K562 (cell line): ENCODE measurements around the gene FAM120B. TPM values are rescaled to one million over a fixed set of nuclear protein-coding genes. Genes with fewer than 3 reads are reported as not detected.
A peak's percentile ranks its signal among the peaks of the same experiment; 100 is the strongest.

ENCODE experiments used
- ATAC-seq: fragments of 200-7000 bp; cut with Tn5 transposase; 3 replicates; pipeline ENCODE4 v1.9.1; 2020; ENCODE audit warnings: moderate library complexity
- BruUV-seq: library from RNA; stranded (reverse); fragments of 400-500 nt; replicated peaks from 2 replicates; lab custom pipeline; 2021; lab: Mats Ljungman, UMichigan
- CTCF ChIA-PET: fragments of 300-600 bp; formaldehyde crosslinking; extraction: SDS; loops from one replicate; lab custom pipeline; 2021; ENCODE audit warnings: low intra/inter-chr PET ratio; lab: Yijun Ruan, JAX
- POLR2A ChIA-PET: fragments of 300-600, 350-650 bp; sonication (Branson Sonifier 250); formaldehyde crosslinking; extraction: SDS; loops from one replicate; lab custom pipeline; 2021; ENCODE audit warnings: antibody characterized with exemption, inconsistent platforms; lab: Yijun Ruan, JAX
- DNase-seq, 4 experiments: peaks; one replicate each; pipeline versions ENCODE4 v3.0.0 to v3.0.0-alpha.2; 2011 to 2018; ENCODE audit warnings: low spot score in 3 of 4, mixed read lengths in 3 of 4; ENCODE audit errors: extremely low read depth in 1 of 4
- FAIRE-seq: peaks from 2 replicates; lab custom pipeline; 2011; peaks lifted over from hg19 to GRCh38; lab: Jason Lieb, UNC
- H2AFZ ChIP-seq: 2 replicates; pipeline ENCODE4 v1.6.0; 2011; ENCODE audit warnings: low read depth, low read length, control low read depth, inconsistent platforms
- H3K27ac ChIP-seq: fragments of 200-600 bp; 3 replicates; pipeline ENCODE4 v1.8.0; 2011; ENCODE audit warnings: low read depth, mild to moderate bottlenecking, control low read depth, inconsistent platforms, low read length, moderate library complexity, mixed read lengths; ENCODE audit errors: extremely low read depth
- H3K27me3 ChIP-seq, 2 experiments: fragments of 300-600 bp in 1 of 2; 2 replicates in 1 of 2; 3 replicates in 1 of 2; pipeline versions ENCODE4 v1.6.0 to v1.8.0; 2011; ENCODE audit warnings: inconsistent platforms in 2 of 2, low read length in 2 of 2, mild to moderate bottlenecking in 1 of 2, mixed read lengths in 1 of 2, moderate library complexity in 1 of 2; ENCODE audit not compliant: control insufficient read depth in 2 of 2, insufficient read depth in 2 of 2
- H3K36me3 ChIP-seq: fragments of 300-600 bp; 3 replicates; pipeline ENCODE4 v1.8.0; 2011; ENCODE audit warnings: mild to moderate bottlenecking, low read length, inconsistent platforms; ENCODE audit not compliant: control insufficient read depth, insufficient read depth
- H3K4me1 ChIP-seq, 2 experiments: fragments of 200-600 bp in 1 of 2; replicated peaks in 1 of 2; 2 replicates in 1 of 2; 3 replicates in 1 of 2; pipeline versions ENCODE4 v1.5.1 to v1.8.0; 2011; ENCODE audit warnings: inconsistent platforms in 2 of 2, low read length in 2 of 2, mild to moderate bottlenecking in 1 of 2, mixed read lengths in 1 of 2, moderate library complexity in 1 of 2; ENCODE audit not compliant: control insufficient read depth in 2 of 2, insufficient read depth in 2 of 2
- H3K4me2 ChIP-seq: 2 replicates; pipeline ENCODE4 v1.6.1; 2011; ENCODE audit warnings: low read length, control low read depth, inconsistent platforms, mixed read lengths; ENCODE audit not compliant: insufficient read depth
- H3K4me3 ChIP-seq: fragments of 200-600 bp; sonication (generic), shearing (Covaris generic); 2 replicates; pipeline ENCODE4 v1.5.1; 2016; ENCODE audit warnings: control low read depth, inconsistent platforms
- H3K79me2 ChIP-seq: fragments of 200-600 bp; 3 replicates; pipeline ENCODE4 v1.8.0; 2011; ENCODE audit warnings: low read length, inconsistent platforms; ENCODE audit not compliant: control insufficient read depth, insufficient read depth
- H3K9ac ChIP-seq, 2 experiments: 2 replicates each; pipeline versions ENCODE4 v1.6.0 to v1.6.1; 2011; ENCODE audit warnings: low read depth in 2 of 2, low read length in 2 of 2, control low read depth in 1 of 2, inconsistent platforms in 1 of 2, mild to moderate bottlenecking in 1 of 2, mixed read lengths in 1 of 2; ENCODE audit not compliant: insufficient read depth in 1 of 2
- H3K9me1 ChIP-seq: one replicate; pipeline ENCODE4 v1.6.0; 2011; ENCODE audit warnings: inconsistent platforms, mild to moderate bottlenecking, low read length, moderate library complexity; ENCODE audit not compliant: control insufficient read depth, insufficient read depth
- H3K9me3 ChIP-seq: replicated peaks from 2 replicates; pipeline ENCODE4 v1.5.1; 2011; ENCODE audit warnings: low read depth, low read length, inconsistent platforms; ENCODE audit not compliant: control insufficient read depth, insufficient read depth
- H4K20me1 ChIP-seq: replicated peaks from 2 replicates; pipeline ENCODE4 v1.6.1; 2011; ENCODE audit warnings: low read length, inconsistent platforms, mixed read lengths; ENCODE audit not compliant: control insufficient read depth, insufficient read depth
- CEBPG ChIP-seq, 3 experiments: fragments of 200-800 bp in 1 of 3; sonication (Bioruptor generic) in 1 of 3; sonication (generic) in 1 of 3; formaldehyde crosslinking in 1 of 3; IDR thresholded peaks in 2 of 3; conservative IDR thresholded peaks in 1 of 3; 2 replicates each; pipeline versions ENCODE4 v1.6.1 to v1.8.0; 2016 to 2022; ENCODE audit warnings: missing compliant biosample characterization in 2 of 3, missing genetic modification characterization in 2 of 3, mild to moderate bottlenecking in 1 of 3, missing genetic modification reagents in 1 of 3
- FOXO4 ChIP-seq: fragments of 450-650 bp; formaldehyde crosslinking; IDR thresholded peaks from 2 replicates; pipeline ENCODE4 v1.4.0; 2020; ENCODE audit warnings: mild to moderate bottlenecking, moderate library complexity
- NR2C2 ChIP-seq, 2 experiments: fragments of 200-800 bp in 1 of 2; sonication (Bioruptor generic) in 1 of 2; sonication (generic) in 1 of 2; formaldehyde crosslinking in 1 of 2; IDR thresholded peaks; 2 replicates each; pipeline versions ENCODE4 v1.6.1 to v1.8.0; 2016 to 2022; ENCODE audit warnings: mild to moderate bottlenecking in 1 of 2, missing compliant biosample characterization in 1 of 2, missing genetic modification characterization in 1 of 2, missing genetic modification reagents in 1 of 2
- TCF7 ChIP-seq: sonication (generic); IDR thresholded peaks from 2 replicates; pipeline ENCODE4 v1.6.1; 2016; ENCODE audit warnings: antibody characterized with exemption, borderline replicate concordance
- ZBTB12 ChIP-seq: fragments of 250-450 bp; sonication (Bioruptor Pico); IDR thresholded peaks from 2 replicates; pipeline ENCODE4 v1.4.0; 2020
- ZNF121 ChIP-seq: sonication (generic); formaldehyde crosslinking; conservative IDR thresholded peaks from 2 replicates; pipeline ENCODE4 v1.8.0; 2022; ENCODE audit warnings: missing genetic modification reagents
- WGBS: fragments of 100-300 bp; shearing (Covaris generic); methylation state at CpG from one replicate; pipeline ENCODE4 v1.1.6; 2016; ENCODE audit warnings: low coverage, mixed read lengths; ENCODE audit not compliant: insufficient coverage; ENCODE audit errors: missing lambda C conversion rate; 5-methylcytosine and 5-hydroxymethylcytosine counted together
- in situ Hi-C: fragments of 300-500 bp; cut with MboI; formaldehyde crosslinking; loops from 4 replicates; pipeline ENCODE4 v1.15.0; 2018; ENCODE audit warnings: inconsistent platforms, mixed read lengths
- intact Hi-C: fragments of 100-400 bp; cut with micrococcal nuclease; formaldehyde crosslinking; loops from 2 replicates; pipeline ENCODE4 v1.14.2; 2022
- polyA plus RNA-seq, 8 experiments: library from polyadenylated mRNA; depleted of rRNA in 4 of 8; stranded (reverse) in 5 of 8; unstranded in 3 of 8; fragments of >200 nt; fragmentation: Nextera tagmentation in 2 of 8; fragmentation: Illumina TruSeq in 1 of 8; extraction: Ambion mirVana in 2 of 8; extraction: Trizol in 1 of 8; gene quantifications; 2 replicates each; pipeline versions ENCODE4 v1.2.1 to v1.2.3, GENCODE V29; 2011 to 2014; ENCODE audit warnings: inconsistent platforms in 1 of 8, missing spikeins in 1 of 8
- total RNA-seq, 7 experiments: library from RNA; depleted of rRNA in 6 of 7; stranded (reverse); fragments of >200 nt in 6 of 7; fragmentation: Illumina TruSeq in 2 of 7; extraction: Trizol in 2 of 7; gene quantifications; 2 replicates each; pipeline versions ENCODE4 v1.2.1 to v1.2.3, GENCODE V29; 2011 to 2021; ENCODE audit warnings: low replicate concordance in 1 of 7

The FAM120B gene
- total and polyA plus RNA-seq, 9 of the 15 experiments (the other 6 are each of a cell fraction or from before 2014, with no cell fraction given) = 3.5 to 22.6 (median 14.7) TPM

- FAIRE-seq = no peak
- CTCF ChIA-PET = no interaction called here
Observed at GRCh38 chr6:170372380-170373325, 66.1 kb downstream of the FAM120B start.

More at GRCh38 chr6:170372380-170373325, 66.1 kb downstream of the FAM120B start:
- TF ChIP-seq CEBPG (CRISPR knock-in tag; IDR thresholded peaks at IDR 0.05) (no peak), CEBPG (tag; conservative IDR thresholded peaks at IDR 0.05 in 1 of 2, IDR thresholded peaks at IDR 0.05 in 1 of 2) (peak in 1 of 2 experiments; percentile 39; a peak in 1 of 4 replicates), ZBTB12 (CRISPR knock-in tag) (no peak), ZNF121 (CRISPR knock-in tag) (no peak), NR2C2 (CRISPR knock-in tag; IDR thresholded peaks at IDR 0.05) (no peak), NR2C2 (tag; IDR thresholded peaks at IDR 0.05) (no peak), TCF7 (no peak), FOXO4 (CRISPR knock-in tag) (no peak)
- BruUV-seq = no TSS peak
- 82% methylated on average over 10 of the region's 11 CpGs for WGBS
- intact Hi-C loops = no loop called here
- H3K4me1 ChIP-seq = no peaks in the 10 kb centered on the region; a peak in 1 of 5 replicates
- no peak for DNase-seq
- no peak overlapping the region for H3K27ac ChIP-seq
- peaks cover 3% of the 10 kb centered on the region; the same call in 1 of the 2 replicates for H4K20me1 ChIP-seq
- H3K79me2 ChIP-seq = no peaks in the 10 kb centered on the region
- H3K27me3 ChIP-seq = no peaks in the 10 kb centered on the region
- POLR2A ChIA-PET = interaction anchor here (0.6 kb wide), 1 partner anchor 412 kb away, joined by 3 read pairs; no protein-coding TSS in a partner anchor
- no peaks in the 10 kb centered on the region for H3K9me1 ChIP-seq
- in situ Hi-C loops = no loop called here
- H3K4me3 ChIP-seq = no peak overlapping the region
- no peaks in the 10 kb centered on the region; the same call in 2 of the 3 replicates for H3K36me3 ChIP-seq
- H3K9ac ChIP-seq = no peak overlapping the region
- H3K9me3 ChIP-seq = no peaks in the 10 kb centered on the region
- no peak for ATAC-seq
- no peak overlapping the region for H3K4me2 ChIP-seq
- H2AFZ ChIP-seq = no peak overlapping the region
